Pancreas (tissue), 10 donors: ENCODE measurements around the gene RASL12. TPM values are rescaled to one million over a fixed set of nuclear protein-coding genes. Genes with fewer than 3 reads are reported as not detected.

Experiments
- ATAC-seq, 4 donors: fragments of 200-7000 bp; cut with Tn5 transposase; one replicate each; pipeline versions ENCODE4 v1.8.0 to v1.9.1; 2020; ENCODE audit warnings: mild to moderate bottlenecking in 4 of 4, moderate library complexity in 4 of 4
- DNase-seq, 6 donors: peaks; one replicate each; pipeline ENCODE4 v3.0.0-alpha.2; 2020
- FAIRE-seq: peaks from 2 replicates; lab custom pipeline; 2012; peaks lifted over from hg19 to GRCh38; lab: Jason Lieb, UNC
- H3K27ac ChIP-seq, 4 donors: fragments of 200-600 bp; sonication (generic); 1 replicate in 3 of 4; 2 replicates in 1 of 4; pipeline versions ENCODE4 v1.5.0 to v1.8.0; 2020
- H3K27me3 ChIP-seq, 4 donors: fragments of 200-600 bp; one replicate each; pipeline ENCODE4 v1.8.0; 2021
- H3K36me3 ChIP-seq, 3 donors: fragments of 200-600 bp; sonication (generic) in 1 of 3; one replicate each; pipeline versions ENCODE4 v1.5.0 to v1.8.0; 2020 to 2021
- H3K4me1 ChIP-seq, 3 donors: fragments of 200-600 bp; one replicate each; pipeline ENCODE4 v1.8.0; 2021
- H3K4me3 ChIP-seq, 4 donors: fragments of 200-600 bp; sonication (generic) in 2 of 4; one replicate each; pipeline versions ENCODE4 v1.5.0 to v1.8.0; 2020 to 2021
- H3K9me3 ChIP-seq, 4 donors: fragments of 200-600 bp; one replicate each; pipeline ENCODE4 v1.8.0; 2021
- CTCF ChIP-seq, 4 donors: fragments of 200-600 bp; sonication (generic) in 3 of 4; IDR thresholded peaks; one replicate each; pipeline versions ENCODE4 v1.5.0 to v1.8.0; 2021; ENCODE audit warnings: antibody characterized with exemption in 4 of 4
- WGBS, 2 donors: extraction: QIAGEN DNeasy Blood & Tissue Kit; methylation state at CpG; one replicate each; pipeline ENCODE4 v1.1.7; 2013; 5-methylcytosine and 5-hydroxymethylcytosine counted together
- intact Hi-C, 3 donors: fragments of 100-400 bp; cut with DNase I; formaldehyde crosslinking; loops; one replicate each; pipeline versions ENCODE4 v1.11.1 to v1.14.2; 2022
- polyA plus RNA-seq, 2 donors: library from polyadenylated mRNA; stranded (reverse); fragments of 200-250 nt; gene quantifications; one replicate each; pipeline ENCODE4 v1.2.3, GENCODE V29; 2013
- total RNA-seq, 6 donors: library from RNA; stranded (reverse); fragmentation: NEBNext Ultra II Directional in 4 of 6; extraction: Animal tissue kit (Norgen Biotek cat#: 25700) in 4 of 6; gene quantifications; one replicate each; pipeline versions ENCODE4 v1.2.1 to v1.2.4, GENCODE V29; 2021 to 2023
- donor health status: healthy with polysubstance abuse.
- donor health status: DM: no; HTN: no; CAD: no; lungs with moderate emphysema.
- donor health status: DM: no; HTN: no; CAD: no.
- donor health status: control.
- donor health status: control.
- donor health status: Bipolar disorder and iron deficiency.
- donor health status: DM: yes; HTN: yes; CAD: no.
- donor health status: DM: no; HTN: no; CAD: no.
- donor health status: DM: no; HTN: no; CAD: no.
- donor health status: DM: yes; HTN: yes; CAD: no.

Gene RASL12
- total and polyA plus RNA-seq, 8 donors: 0.28 to 4.2 (median 1.7) TPM

DNA sequence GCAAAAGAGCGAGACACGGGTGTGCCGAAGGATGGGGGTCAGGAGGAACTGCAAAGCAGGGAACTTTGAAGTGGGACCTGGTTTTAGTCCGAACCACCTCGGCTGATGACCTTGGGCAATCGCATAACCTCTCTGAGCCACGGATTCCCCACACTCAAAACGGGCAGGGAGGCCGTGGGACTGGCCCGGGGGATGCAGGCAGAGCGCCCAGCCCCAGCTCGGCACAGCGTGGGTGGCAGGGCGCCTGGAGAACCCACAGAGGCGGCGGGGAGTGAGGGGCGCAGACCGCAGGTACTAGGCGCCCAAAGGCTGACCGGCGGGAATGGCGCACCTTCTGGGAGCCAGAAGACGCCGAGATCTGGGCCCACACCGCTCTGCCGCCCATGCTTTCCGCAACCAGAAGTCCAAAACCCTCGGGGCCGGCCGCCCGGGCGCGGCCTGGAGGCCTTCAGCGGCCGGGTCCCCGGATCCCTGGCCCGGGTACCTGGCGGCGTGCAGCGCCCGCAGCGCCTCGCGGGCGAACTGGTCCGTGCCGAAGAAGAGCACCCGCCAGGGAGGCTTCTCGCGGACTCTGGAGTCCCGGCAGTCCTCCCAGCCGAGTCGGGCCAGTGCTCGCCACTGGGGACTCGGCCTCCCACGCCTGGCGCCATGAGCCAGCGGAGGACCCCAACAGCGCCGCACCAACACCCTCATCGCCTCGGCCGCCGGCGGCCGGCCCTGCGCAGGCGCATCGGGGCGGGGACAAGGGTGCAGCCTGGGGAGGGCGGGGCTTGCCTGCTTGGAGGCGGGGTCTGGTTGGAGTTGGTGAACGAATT lies 38.7 kb downstream of the RASL12 start, which contains the start of gene MTFMT:
MTFMT (minus strand) TSS at position 719 of the 815 bp plus-strand sequence; CDS start at position 693, 26 bp downstream.
- intact Hi-C loops: no loop called here
- Histone ChIP-seq H3K27ac (peak within 1 kb of the TSS in 2 of 4 donors; percentile 8 to 41), H3K9me3 (no peaks in the 10 kb centered on the region), H3K36me3 (no peaks in the 10 kb centered on the region), H3K4me3 (peak within 1 kb of the TSS; percentile 65 to 98 (median 84)), H3K4me1 (peaks cover 0 to 15% (median 7%) of the 10 kb centered on the region in 3 donors), H3K27me3 (no peaks in the 10 kb centered on the region)
- no peak for TF ChIP-seq CTCF (IDR thresholded peaks at IDR 0.05)
- DNase-seq: peak; percentile 85 to 97 (median 92)
- 0 to 1% methylated on average over 49 to 73 of the region's 73 CpGs for WGBS, 2 donors
- ATAC-seq: peak; percentile 96 to 98 (median 96)
- no peak for FAIRE-seq

DNA sequence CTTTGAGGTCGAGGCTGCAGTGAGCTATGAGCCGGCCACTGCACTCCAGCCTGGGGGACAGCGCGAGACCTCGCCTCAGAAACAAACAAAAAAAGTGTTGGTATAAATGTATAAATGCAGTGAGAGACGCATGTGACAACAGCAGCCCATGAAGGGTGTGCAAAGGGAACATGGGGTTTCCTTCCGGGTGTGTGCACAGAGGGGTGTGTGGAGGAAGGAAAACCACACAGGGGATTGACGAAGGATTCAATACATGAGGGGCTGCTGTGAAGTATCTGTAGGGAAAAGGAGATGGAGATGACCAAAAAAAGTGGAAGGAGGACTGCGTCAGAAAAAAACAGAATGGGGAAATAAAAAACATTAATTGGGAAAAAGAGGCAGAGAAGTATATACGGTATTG lies 39.5 kb downstream of the RASL12 start:
- no peaks in the 10 kb centered on the region for H3K9me3 ChIP-seq
- no peak for TF ChIP-seq CTCF (IDR thresholded peaks at IDR 0.05)
- no peak overlapping the region for H3K27ac ChIP-seq
- H3K27me3 ChIP-seq: no peaks in the 10 kb centered on the region
- DNase-seq: no peak
- FAIRE-seq: no peak
- WGBS, 2 donors: 72 to 77% methylated on average over 10 of the region's 10 CpGs
- intact Hi-C loops: no loop called here
- peaks cover 0 to 10% (median 7%) of the 10 kb centered on the region in 3 donors for H3K4me1 ChIP-seq
- ATAC-seq: no peak
- no peaks in the 10 kb centered on the region for H3K36me3 ChIP-seq
- peak overlapping the region in 1 of 4 donors; percentile 78 for H3K4me3 ChIP-seq

- no peak for TF ChIP-seq CTCF (IDR thresholded peaks at IDR 0.05)
- Histone ChIP-seq H3K9me3 (no peaks in the 10 kb centered on the region), H3K27me3 (no peaks in the 10 kb centered on the region), H3K27ac (no peak overlapping the region), H3K4me3 (no peak overlapping the region), H3K4me1 (peaks cover 0 to 10% (median 7%) of the 10 kb centered on the region in 3 donors), H3K36me3 (no peaks in the 10 kb centered on the region)
- intact Hi-C loops: no loop called here
- DNase-seq: no peak
- ATAC-seq: no peak
- 81 to 90% methylated on average over 1 of the region's 1 CpG for WGBS, 2 donors
- no peak for FAIRE-seq
These were observed 40.2 kb downstream of the RASL12 start for GRCh38 chr15:65027593-65027992.

- WGBS, 2 donors: 88 to 94% methylated on average over 6 of the region's 6 CpGs
- H3K27ac ChIP-seq: no peak overlapping the region
- H3K9me3 ChIP-seq: no peaks in the 10 kb centered on the region
- DNase-seq: no peak
- intact Hi-C loops: no loop called here
- H3K27me3 ChIP-seq: no peaks in the 10 kb centered on the region
- H3K4me1 ChIP-seq: peaks cover 0 to 10% (median 10%) of the 10 kb centered on the region in 3 donors
- no peak for TF ChIP-seq CTCF (IDR thresholded peaks at IDR 0.05)
- no peaks in the 10 kb centered on the region for H3K36me3 ChIP-seq
- no peak for FAIRE-seq
- H3K4me3 ChIP-seq: no peak overlapping the region
- no peak for ATAC-seq
These were observed 41.0 kb downstream of the RASL12 start for GRCh38 chr15:65026756-65027155.

- intact Hi-C loops: no loop called here
- Histone ChIP-seq H3K9me3 (no peaks in the 10 kb centered on the region), H3K27ac (no peak overlapping the region), H3K4me3 (no peak overlapping the region), H3K36me3 (peaks cover 0 to 9% (median 4%) of the 10 kb centered on the region in 3 donors), H3K4me1 (peaks cover 0 to 7% (median 0%) of the 10 kb centered on the region in 3 donors), H3K27me3 (no peaks in the 10 kb centered on the region)
- FAIRE-seq (no peak), ATAC-seq (peak in 1 of 4 donors; percentile 29), DNase-seq (no peak)
- TF ChIP-seq CTCF (IDR thresholded peaks at IDR 0.05): no peak
These were observed 46.3 kb downstream of the RASL12 start for GRCh38 chr15:65021488-65021887.
